GM11168 (cell line): ENCODE results near the gene TSPAN3.

Source experiments
- in situ Hi-C: fragments of 300-500 bp; cut with MboI; formaldehyde crosslinking; loops from one replicate; pipeline ENCODE4 v1.12.0; 2022; ENCODE audit warnings: low sequenced_read_pairs; ENCODE audit not compliant: unreplicated experiment

The TSPAN3 gene

GRCh38 chr15:77058468-77058867 is 12.4 kb downstream of the TSPAN3 start:
- in situ Hi-C loops = no loop called here

DNA sequence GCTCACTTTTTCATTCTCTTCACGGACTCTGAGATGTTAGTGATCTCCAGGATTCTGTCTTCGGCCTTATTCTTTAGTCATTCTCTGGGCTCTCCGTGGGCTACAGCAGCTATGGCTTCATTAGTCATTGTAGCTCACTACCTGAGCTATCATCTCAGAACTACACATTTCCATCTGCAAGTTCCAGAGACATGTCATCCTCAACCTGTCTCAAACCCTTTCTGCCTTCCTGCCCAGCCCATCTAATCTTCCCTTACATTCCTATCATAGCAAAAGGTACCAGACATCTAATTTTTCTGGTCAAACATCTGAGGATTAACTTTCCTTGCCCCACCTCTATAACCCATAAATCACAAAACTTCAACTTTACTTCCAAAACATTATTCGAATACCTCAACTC is 13.2 kb downstream of the TSPAN3 start:
- in situ Hi-C loops = no loop called here

DNA sequence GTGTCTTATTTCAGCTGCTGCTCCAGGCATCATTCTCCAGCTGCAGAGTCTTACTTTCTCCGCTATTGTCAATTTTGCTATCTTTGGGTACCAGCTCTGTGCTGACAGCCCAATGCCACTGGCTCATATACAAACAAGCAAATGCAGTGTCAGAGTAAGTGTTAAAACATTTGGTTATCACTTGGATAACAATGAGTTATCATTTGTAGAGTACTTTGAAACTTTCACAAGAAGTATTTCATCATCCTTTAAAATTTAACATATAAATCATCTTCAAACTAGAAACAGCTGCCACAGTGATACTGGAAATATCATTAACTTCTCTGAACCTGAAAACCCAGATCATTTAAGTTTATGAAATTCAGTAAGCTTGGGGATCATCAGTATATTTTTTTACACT is 13.8 kb downstream of the TSPAN3 start:
- in situ Hi-C loops = no loop called here

DNA sequence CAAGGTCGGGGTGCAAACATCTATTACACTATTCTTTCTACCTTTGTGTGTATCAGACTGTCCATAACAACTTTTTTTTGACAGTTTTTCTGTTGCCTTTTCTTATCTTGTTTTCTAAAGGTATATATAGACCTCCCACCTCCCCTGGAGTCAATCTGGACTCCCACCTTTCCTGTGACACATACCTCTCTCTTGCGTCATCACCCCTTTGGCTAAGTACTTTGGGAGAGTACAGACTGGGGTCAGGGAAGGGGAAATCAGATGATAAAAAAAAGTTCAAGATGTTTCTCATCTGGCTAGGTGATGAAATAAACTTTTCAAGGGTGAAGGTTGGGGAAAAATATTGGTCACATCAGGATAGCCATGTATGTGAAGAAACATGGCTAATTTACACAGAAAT is 17.2 kb downstream of the TSPAN3 start:
- in situ Hi-C loops = no loop called here

- in situ Hi-C loops = no loop called here
Observed at GRCh38 chr15:77052556-77052955, 18.4 kb downstream of the TSPAN3 start.

DNA sequence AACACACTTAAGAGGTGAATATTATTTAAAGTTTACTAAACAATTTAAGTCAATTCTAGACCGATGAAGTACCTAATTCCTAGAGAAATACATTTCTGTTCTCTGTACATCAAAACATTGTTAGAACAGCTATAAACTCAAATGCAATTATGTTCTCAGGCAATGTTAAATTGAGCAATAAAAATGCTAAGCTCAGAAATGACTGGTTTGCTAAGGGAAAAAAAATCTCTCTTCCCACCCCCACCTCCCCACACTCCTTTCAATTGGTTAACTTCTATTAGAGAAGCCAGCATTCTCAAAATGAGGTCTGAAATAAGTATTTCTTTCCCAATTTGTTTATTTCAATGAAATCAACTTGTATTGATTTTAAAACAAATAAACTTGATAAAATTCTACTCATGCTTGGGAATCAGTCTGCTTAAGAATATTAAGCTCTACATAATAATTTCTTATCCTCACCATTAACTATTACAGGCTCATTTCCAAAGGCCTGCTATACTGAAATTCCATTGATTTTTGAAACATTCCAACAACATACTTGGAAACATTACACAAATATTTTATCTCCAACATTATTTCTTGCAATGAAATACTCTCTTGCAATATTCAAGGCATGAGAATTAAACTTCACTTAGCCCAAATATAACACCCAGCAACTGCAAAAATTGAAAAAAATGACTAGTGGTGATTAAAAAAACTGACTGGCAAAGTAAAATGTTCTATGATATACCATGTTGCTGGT is 22.6 kb downstream of the TSPAN3 start:
- in situ Hi-C loops = no loop called here

- in situ Hi-C loops = no loop called here
Observed at GRCh38 chr15:77046704-77047412, 24.1 kb downstream of the TSPAN3 start.

DNA sequence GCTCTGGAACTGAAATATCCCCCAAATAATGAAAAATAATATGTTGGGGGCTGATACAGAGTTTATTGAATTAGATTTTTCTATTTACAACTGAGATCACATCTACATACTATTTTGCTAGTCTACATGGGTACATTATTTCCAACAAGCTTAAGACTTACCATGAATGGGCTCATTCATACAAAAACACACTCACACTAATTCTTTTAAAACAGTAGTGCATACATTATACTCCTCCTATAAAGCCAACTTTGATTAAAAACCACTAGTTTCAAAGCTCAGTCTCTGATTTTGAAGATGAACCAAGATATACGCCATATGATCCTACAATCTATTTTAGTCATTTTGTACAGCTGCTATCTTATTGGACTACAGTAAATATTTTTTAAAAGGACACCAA is 24.9 kb downstream of the TSPAN3 start:
- in situ Hi-C loops = no loop called here

DNA sequence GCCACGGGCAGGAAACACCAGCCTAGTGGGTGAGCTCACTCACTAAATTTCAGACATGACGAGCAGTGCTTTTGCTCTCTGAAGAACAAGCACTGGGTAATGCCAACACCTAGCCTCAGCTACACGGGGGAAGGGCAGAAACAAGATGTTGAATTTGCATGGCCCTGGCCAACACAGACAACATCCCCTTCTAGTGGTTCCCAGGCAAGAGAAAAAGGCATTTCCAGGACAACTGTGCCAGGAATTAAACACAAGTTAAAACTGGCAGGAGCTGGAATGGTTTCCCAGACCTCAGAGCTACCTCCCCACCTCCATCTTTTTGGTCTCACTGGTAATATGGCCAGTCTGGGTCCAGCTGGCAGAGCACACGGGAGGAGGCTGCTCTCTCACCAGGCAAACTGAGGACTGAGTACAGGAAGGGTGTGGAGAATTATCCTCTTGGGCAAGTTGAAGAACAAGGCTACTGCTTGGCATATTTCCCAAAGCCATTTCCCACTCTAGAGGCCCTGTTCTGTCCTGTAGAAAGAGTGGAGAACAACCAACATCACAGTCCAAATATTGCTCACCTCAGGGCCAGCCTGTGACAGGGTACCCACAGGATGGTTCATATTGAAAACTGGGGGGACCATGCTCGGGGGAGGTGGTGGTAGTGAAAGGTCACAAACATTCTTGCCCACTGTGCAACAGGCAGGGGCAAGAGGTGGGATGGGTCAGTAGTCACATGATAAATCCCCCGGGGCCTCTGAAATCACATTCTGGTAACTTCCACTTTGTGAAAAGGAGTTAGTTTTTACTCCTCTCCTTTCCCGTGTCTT is 26.5 kb downstream of the TSPAN3 start:
- in situ Hi-C loops = no loop called here

DNA sequence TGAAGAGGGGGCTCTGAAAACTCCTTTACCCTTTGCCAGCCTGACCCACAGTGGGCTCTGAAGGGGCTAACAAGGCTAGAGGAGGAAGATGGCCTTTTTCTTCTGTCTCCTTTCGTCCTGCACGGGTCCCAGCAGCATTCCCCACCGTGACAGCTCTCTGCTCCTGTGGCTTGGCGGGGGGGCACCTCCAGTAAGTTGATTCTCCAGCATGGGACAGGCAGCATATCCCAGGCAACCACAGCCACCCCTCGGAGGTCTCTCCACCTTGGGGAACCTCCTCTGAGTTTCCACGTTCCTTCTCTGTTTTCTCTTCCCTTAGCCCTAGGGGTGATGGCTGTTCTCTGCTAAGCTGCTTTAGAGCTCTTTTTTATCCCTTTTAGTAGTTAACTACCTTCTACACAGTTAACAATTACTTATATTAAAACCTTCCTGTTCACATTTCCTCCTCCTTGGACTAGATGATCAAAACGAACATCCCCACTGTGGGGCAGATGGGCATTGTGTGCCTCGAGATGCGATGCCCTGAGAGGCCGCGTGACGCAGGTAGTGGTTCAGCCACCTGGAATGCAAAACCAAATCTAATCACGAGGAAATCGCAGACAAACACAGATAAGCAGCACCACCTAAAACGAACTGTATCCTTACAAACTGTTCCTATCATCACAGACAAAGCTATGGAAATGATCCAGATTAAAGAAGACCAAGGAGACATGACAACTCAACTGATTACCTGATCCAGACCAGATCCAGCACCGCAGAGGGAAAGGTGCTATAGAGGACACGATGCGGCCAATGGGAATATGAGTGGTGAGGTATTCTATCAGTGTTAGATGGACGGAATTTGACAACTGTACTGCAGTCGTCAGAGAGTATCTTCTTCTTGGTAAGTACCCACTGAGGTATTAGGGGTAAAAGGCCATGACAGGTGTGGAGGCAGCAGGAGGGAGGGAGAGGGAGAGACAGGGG is 27.7 kb downstream of the TSPAN3 start:
- in situ Hi-C loops = no loop called here

GRCh38 chr15:77042245-77042919 is 28.5 kb downstream of the TSPAN3 start:
- in situ Hi-C loops = no loop called here

GRCh38 chr15:77040673-77041072 is 30.2 kb downstream of the TSPAN3 start:
- in situ Hi-C loops = no loop called here

DNA sequence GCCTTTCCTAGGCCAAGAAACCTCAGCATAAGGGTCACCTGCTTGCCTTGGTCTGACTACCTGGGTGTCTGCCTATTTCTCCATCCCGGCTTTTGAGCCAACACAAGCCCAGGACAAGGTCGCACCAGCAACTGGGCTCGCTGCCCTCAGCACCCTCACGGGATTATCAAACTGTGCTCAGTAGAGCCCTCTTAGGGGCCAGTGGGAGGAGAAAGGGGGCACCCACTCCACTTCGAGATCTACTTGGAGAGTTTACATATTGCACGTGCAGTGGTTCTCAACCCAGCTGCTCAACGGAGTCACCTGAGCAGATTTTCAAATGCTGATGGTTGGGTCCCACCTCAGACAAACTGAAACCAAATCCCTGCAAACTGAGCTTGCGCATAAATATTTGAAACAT is 31.1 kb downstream of the TSPAN3 start:
- in situ Hi-C loops = no loop called here

- in situ Hi-C loops = no loop called here
Observed at GRCh38 chr15:77039217-77039533, 31.7 kb downstream of the TSPAN3 start.

GRCh38 chr15:77038312-77039216 is 32.3 kb downstream of the TSPAN3 start:
- in situ Hi-C loops = no loop called here

DNA sequence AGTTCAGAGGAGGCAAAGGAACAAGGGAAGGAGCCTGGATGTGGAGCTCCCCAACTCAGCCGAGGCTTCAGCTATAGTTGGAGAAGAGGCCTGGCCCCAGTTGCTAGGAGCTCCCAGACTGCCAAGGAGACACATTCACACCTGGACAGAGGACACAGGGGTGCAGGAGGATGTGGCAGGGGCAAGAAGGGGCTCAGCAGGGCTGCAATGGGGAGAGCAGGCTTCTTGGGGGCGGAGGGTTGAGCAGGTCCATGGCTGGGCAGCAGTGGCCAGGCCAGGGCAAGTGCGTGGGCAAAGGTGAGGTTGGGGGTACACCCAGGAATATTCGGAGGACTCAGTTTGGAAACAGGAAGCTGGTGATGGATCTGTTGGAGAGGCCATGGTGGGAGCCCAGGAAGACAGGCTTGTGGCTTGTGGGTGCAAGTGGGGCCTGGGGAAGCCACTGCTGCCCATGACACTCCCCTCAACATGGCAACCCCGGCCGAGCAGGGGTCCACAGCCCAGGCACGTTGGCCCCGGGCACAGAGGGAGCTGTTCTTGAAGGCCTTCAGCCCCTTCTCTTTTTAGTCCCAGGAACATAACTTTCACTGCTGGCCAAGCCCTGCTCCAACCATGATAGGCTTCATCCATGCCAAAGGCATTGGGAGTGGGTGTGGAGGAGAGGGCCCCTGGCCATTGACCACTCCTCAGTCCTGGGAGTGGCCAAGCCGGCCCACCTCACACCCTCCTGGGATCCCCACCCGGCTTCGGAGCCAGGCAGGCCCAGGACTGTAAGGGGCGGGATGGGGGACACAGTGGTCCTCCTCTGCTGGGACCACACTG is 33.3 kb downstream of the TSPAN3 start:
- in situ Hi-C loops = no loop called here

DNA sequence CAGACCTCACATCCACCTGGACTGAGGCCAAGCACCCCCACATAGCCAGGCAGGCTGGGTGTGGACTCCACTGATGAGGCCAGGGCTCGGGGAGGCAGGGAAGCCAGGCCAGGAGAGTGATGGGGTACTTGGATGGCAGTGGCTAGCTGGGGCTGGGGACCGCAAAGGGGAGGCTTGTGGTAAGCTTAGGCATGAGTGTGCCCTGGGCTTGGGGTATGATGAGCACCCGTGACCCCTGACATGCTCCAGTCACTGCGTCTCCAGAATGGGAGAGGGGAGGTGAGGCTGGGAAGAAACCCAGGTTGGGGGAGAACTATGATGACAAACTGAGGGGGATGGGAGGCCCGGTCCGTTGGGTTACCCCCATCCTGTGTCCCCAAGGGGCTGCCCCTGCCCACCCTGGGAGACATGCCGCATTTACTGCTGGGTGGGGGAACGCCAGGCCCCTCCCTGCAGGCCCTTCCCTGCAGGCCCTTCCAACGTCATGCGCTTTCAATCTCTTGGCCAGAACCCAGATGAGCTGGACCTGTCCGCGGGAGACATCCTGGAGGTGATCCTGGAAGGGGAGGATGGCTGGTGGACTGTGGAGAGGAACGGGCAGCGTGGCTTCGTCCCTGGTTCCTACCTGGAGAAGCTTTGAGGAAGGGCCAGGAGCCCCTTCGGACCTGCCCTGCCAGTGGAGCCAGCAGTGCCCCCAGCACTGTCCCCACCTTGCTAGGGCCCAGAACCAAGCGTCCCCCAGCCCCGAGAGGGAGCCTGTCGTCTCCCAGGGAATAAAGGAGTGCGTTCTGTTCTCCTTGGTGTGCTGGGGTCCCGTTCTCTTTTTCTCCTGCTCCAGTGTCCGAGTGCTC is 34.1 kb downstream of the TSPAN3 start:
- in situ Hi-C loops = no loop called here
